ENCODE results near the gene MYO7A.

DNA sequence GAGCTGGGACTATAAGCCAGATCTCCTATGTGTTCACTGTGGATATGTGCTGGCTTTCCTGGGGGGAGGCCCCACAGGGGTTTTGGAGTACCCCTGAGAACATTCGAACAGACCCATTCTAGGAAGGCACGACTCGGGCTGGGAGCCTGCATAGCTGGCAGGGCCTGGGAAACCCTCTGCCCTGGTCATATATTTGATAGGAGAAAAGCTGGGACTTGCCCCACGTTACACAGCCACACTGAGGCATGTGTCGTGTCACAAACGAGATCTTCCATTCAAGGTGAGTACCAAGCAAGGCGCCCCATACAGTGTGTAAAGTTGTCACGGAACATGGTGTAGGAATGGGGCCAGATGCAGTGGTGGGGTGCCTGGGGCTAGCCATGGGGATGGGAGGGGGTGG, 11.2 kb downstream of the MYO7A start:
- TF ChIP-seq, protein P1, sequence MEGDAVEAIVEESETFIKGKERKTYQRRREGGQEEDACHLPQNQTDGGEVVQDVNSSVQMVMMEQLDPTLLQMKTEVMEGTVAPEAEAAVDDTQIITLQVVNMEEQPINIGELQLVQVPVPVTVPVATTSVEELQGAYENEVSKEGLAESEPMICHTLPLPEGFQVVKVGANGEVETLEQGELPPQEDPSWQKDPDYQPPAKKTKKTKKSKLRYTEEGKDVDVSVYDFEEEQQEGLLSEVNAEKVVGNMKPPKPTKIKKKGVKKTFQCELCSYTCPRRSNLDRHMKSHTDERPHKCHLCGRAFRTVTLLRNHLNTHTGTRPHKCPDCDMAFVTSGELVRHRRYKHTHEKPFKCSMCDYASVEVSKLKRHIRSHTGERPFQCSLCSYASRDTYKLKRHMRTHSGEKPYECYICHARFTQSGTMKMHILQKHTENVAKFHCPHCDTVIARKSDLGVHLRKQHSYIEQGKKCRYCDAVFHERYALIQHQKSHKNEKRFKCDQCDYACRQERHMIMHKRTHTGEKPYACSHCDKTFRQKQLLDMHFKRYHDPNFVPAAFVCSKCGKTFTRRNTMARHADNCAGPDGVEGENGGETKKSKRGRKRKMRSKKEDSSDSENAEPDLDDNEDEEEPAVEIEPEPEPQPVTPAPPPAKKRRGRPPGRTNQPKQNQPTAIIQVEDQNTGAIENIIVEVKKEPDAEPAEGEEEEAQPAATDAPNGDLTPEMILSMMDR (IDR thresholded peaks at IDR 0.05), result no peak
- no peak for TF ChIP-seq POLR2A (IDR thresholded peaks at IDR 0.05)
